SK-N-SH treated with all-trans-retinoic acid at 6 μM for 48 hours (cell line): ENCODE measurements around the gene TGFA.

Experiments
- CSRNP3 ChIP-seq: fragments of 250-450 bp; sonication (Bioruptor Pico); IDR thresholded peaks from 2 replicates; pipeline ENCODE4 v1.5.1; 2021; ENCODE audit warnings: mild to moderate bottlenecking, moderate library complexity
- RARB ChIP-seq: fragments of 250-450 bp; sonication (Bioruptor Pico); IDR thresholded peaks from 2 replicates; pipeline ENCODE4 v1.8.0; 2021; ENCODE audit warnings: mild to moderate bottlenecking, moderate library complexity
- ZFP30 ChIP-seq: fragments of 450-650 bp; formaldehyde crosslinking; IDR thresholded peaks from 2 replicates; pipeline ENCODE4 v1.5.0; 2022; ENCODE audit warnings: mild to moderate bottlenecking, moderate library complexity
- ZNF8 ChIP-seq: fragments of 450-650 bp; formaldehyde crosslinking; IDR thresholded peaks from 2 replicates; pipeline ENCODE4 v1.5.0; 2020; ENCODE audit warnings: mild to moderate bottlenecking, moderate library complexity
- TF ChIP-seq, protein P1 (sequence below): fragments of 250-450 bp; sonication (Bioruptor Pico); IDR thresholded peaks from 2 replicates; pipeline ENCODE4 v1.8.0; 2021; ENCODE audit warnings: low read depth, mild to moderate bottlenecking, moderate library complexity, borderline replicate concordance

DNA sequence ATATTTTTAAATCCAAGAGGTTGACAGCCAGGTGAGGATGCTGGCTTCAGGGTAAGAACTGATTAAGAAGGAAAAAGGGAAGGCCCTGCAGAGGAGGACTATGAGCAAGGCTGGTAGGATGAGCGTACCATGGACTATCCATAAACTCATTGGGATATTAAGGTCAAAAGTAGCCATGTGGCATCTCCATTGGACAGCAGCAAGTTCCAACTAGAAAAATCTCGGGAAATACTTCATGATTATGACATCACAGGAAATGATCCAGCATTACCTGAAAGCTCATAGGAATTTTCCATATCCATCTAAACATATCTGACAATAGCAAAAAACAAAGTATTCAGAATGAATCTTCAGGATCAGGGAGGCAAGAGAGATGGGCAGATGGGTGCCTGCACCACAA is 34.2 kb downstream of the TGFA start:
- TF ChIP-seq RARB (CRISPR knock-in tag) (no peak), ZFP30 (no peak), CSRNP3 (CRISPR knock-in tag) (no peak), ZNF8 (no peak)
- TF ChIP-seq, protein P1, sequence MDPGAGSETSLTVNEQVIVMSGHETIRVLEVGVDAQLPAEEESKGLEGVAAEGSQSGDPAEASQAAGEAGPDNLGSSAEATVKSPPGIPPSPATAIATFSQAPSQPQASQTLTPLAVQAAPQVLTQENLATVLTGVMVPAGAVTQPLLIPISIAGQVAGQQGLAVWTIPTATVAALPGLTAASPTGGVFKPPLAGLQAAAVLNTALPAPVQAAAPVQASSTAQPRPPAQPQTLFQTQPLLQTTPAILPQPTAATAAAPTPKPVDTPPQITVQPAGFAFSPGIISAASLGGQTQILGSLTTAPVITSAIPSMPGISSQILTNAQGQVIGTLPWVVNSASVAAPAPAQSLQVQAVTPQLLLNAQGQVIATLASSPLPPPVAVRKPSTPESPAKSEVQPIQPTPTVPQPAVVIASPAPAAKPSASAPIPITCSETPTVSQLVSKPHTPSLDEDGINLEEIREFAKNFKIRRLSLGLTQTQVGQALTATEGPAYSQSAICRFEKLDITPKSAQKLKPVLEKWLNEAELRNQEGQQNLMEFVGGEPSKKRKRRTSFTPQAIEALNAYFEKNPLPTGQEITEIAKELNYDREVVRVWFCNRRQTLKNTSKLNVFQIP (CRISPR knock-in tag) = no peak
